ENCODE data around the gene MED13L. TPM values are rescaled to one million over a fixed set of nuclear protein-coding genes. Genes with fewer than 3 reads are reported as not detected.
A peak's percentile ranks its signal among the peaks of the same experiment; 100 is the strongest.

The MED13L gene
- total RNA-seq, 1 donor from 2014 or later, result 89.0 TPM

DNA sequence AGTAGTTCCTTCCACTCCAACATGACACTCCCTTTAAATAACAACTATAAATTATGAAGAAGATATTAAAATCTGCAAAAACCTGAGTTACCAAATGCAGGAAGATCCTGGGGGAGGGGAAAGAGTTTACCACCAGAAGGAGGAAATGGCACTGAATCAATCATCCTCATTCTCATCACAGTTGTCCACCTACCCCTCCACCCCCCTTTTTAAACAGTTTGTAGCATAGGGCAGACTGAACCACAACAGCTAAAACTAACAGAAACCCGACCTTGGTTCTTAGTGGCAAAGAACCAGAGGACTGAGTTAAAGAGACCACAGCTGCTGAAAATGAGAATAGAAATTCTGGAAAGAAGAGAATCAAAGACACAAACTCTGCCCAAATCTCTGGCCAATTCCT is 189.5 kb downstream of the MED13L start:
- TF ChIP-seq, protein P1, sequence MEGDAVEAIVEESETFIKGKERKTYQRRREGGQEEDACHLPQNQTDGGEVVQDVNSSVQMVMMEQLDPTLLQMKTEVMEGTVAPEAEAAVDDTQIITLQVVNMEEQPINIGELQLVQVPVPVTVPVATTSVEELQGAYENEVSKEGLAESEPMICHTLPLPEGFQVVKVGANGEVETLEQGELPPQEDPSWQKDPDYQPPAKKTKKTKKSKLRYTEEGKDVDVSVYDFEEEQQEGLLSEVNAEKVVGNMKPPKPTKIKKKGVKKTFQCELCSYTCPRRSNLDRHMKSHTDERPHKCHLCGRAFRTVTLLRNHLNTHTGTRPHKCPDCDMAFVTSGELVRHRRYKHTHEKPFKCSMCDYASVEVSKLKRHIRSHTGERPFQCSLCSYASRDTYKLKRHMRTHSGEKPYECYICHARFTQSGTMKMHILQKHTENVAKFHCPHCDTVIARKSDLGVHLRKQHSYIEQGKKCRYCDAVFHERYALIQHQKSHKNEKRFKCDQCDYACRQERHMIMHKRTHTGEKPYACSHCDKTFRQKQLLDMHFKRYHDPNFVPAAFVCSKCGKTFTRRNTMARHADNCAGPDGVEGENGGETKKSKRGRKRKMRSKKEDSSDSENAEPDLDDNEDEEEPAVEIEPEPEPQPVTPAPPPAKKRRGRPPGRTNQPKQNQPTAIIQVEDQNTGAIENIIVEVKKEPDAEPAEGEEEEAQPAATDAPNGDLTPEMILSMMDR (conservative IDR thresholded peaks at IDR 0.05), result no peak
- Mint-ChIP-seq H3K4me3 (no peak overlapping the region), H3K27me3 (ENCODE audit: low read depth) (no peaks in the 10 kb centered on the region), H3K27ac (ENCODE audit: unreplicated experiment) (peak overlapping the region; percentile 20), H3K4me1 (peaks cover 42% of the 10 kb centered on the region), H3K9me3 (no peaks in the 10 kb centered on the region), H3K36me3 (ENCODE audit: low read depth) (peaks cover 3% of the 10 kb centered on the region)
- no peak for DNase-seq (ENCODE audit: low read depth, low spot score)

DNA sequence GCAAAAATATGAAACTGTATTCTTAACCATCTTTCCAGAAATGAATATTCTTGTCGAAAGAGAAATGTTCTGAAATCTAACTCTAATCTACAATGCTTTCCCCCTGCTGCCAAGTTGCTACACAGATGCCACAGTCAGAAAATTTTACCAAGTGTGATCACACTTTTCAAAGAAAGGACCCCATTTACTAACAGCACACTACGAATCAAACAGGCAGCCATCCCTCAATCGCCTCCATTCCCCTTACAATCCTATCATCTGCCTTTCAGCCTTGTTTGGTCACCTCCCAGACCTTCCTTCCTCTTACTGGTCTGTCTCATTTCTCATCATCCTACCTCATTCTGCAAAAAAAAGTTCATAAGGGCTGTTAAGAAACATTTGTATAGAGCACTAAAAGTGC is 190.1 kb downstream of the MED13L start:
- H3K27me3 Mint-ChIP-seq (ENCODE audit: low read depth), result no peaks in the 10 kb centered on the region
- no peak overlapping the region for H3K27ac Mint-ChIP-seq (ENCODE audit: unreplicated experiment)
- no peak for DNase-seq (ENCODE audit: low read depth, low spot score)
- TF ChIP-seq, protein P1 (conservative IDR thresholded peaks at IDR 0.05), result no peak
- peak overlapping the region; percentile 1 for H3K4me3 Mint-ChIP-seq
- H3K9me3 Mint-ChIP-seq, result no peaks in the 10 kb centered on the region
- peaks cover 3% of the 10 kb centered on the region for H3K36me3 Mint-ChIP-seq (ENCODE audit: low read depth)
- H3K4me1 Mint-ChIP-seq, result peaks cover 42% of the 10 kb centered on the region

DNA sequence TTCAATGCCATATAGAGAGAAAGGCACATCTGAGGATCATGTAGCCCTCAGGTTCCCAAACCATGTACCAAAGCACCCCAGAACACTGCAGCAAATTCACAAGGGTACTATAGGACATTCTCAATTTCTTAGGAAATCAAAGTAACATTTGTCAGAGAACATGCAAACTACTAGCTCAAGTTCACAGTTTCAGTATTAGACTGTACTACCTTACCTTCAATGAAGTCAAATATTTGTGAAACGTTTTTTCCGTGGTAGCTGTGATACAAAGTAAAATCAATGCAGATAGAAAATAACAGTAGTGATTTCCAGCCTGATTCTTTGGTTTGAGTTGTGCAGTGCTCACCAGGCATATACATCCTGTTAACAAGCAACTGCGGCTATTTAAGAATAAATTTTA is 197.1 kb downstream of the MED13L start:
- Mint-ChIP-seq H3K4me3 (no peak overlapping the region), H3K27ac (ENCODE audit: unreplicated experiment) (no peak overlapping the region), H3K36me3 (ENCODE audit: low read depth) (peaks cover 3% of the 10 kb centered on the region), H3K4me1 (peaks cover 3% of the 10 kb centered on the region), H3K9me3 (no peaks in the 10 kb centered on the region), H3K27me3 (ENCODE audit: low read depth) (no peaks in the 10 kb centered on the region)
- DNase-seq (ENCODE audit: low read depth, low spot score), result no peak
- TF ChIP-seq, protein P1 (conservative IDR thresholded peaks at IDR 0.05), result no peak

DNA sequence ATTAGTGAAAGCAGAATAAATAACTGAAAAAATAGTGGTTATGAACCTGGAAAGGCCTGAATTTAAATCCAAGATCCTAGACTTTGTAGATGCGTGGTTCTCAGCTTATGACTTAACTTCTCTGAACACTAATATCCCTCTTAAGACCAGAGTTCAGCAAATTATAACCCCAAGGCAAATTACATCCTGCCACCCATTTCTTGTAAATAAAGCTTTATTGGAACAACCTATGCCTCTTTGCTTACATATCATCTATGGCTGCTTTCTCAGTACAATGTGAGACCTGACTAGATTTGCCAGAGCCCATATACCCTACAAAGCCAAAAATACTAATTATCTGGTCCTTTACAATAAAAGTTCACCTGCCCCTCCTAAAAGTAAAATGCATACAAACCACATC is 199.1 kb downstream of the MED13L start:
- Mint-ChIP-seq H3K9me3 (no peaks in the 10 kb centered on the region), H3K4me1 (peaks cover 13% of the 10 kb centered on the region), H3K27ac (ENCODE audit: unreplicated experiment) (no peak overlapping the region), H3K4me3 (no peak overlapping the region), H3K36me3 (ENCODE audit: low read depth) (no peaks in the 10 kb centered on the region), H3K27me3 (ENCODE audit: low read depth) (no peaks in the 10 kb centered on the region)
- DNase-seq (ENCODE audit: low read depth, low spot score), result no peak
- TF ChIP-seq, protein P1 (conservative IDR thresholded peaks at IDR 0.05), result no peak

DNA sequence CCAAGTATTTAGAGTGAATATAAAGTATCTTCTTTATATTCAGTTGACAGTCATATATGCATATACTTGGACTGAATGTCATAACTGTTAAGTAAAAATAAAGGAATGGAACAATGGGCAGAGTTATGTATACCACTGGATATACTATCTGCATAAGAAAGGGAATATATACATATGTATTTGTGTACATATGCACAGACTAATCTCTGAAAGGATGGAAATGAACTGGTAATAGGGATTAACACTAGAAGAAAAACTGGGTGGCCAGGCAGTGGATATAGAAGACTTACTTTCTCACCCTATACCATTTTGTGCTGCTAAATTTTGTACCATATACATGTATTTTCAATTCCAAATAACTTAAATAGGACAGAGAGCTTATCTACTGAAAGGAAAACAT is 200.1 kb downstream of the MED13L start:
- no peaks in the 10 kb centered on the region for H3K27me3 Mint-ChIP-seq (ENCODE audit: low read depth)
- no peak overlapping the region for H3K4me3 Mint-ChIP-seq
- TF ChIP-seq, protein P1 (conservative IDR thresholded peaks at IDR 0.05), result no peak
- H3K27ac Mint-ChIP-seq (ENCODE audit: unreplicated experiment), result no peak overlapping the region
- H3K36me3 Mint-ChIP-seq (ENCODE audit: low read depth), result no peaks in the 10 kb centered on the region
- DNase-seq (ENCODE audit: low read depth, low spot score), result no peak
- peaks cover 13% of the 10 kb centered on the region for H3K4me1 Mint-ChIP-seq
- H3K9me3 Mint-ChIP-seq, result no peaks in the 10 kb centered on the region

DNA sequence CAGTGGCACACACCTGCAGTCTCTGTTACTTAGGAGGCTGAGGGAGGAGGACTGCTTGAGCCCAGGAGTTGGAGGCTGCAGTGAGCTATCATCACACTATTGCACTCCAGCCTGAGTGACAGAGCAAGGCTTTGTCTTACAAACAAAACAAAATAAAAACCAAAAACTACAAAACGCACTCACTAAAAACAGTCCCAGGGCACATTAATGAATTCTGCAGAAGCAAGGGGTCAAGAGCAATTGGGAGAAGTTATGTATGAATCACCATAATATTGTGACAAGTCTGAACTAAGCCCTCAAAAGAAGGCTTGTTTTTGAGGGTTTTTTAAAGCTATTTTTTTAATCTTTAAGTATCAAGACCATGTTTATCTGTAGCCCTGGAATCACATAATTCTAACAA is 201.1 kb downstream of the MED13L start:
- TF ChIP-seq, protein P1 (conservative IDR thresholded peaks at IDR 0.05), result no peak
- H3K9me3 Mint-ChIP-seq, result no peaks in the 10 kb centered on the region
- no peak for DNase-seq (ENCODE audit: low read depth, low spot score)
- H3K27me3 Mint-ChIP-seq (ENCODE audit: low read depth), result no peaks in the 10 kb centered on the region
- no peak overlapping the region for H3K27ac Mint-ChIP-seq (ENCODE audit: unreplicated experiment)
- no peak overlapping the region for H3K4me3 Mint-ChIP-seq
- peaks cover 13% of the 10 kb centered on the region for H3K4me1 Mint-ChIP-seq
- H3K36me3 Mint-ChIP-seq (ENCODE audit: low read depth), result no peaks in the 10 kb centered on the region

Measured in neural crest cell (in vitro differentiated cells).